GM18499 (cell line): Measurements from ENCODE around the gene NOG.

Source experiments
- ATAC-seq: cut with Tn5 transposase; IDR thresholded peaks from one replicate; pipeline ENCODE4 v1.9.1; 2021; ENCODE audit warnings: moderate number of reproducible peaks; ENCODE audit not compliant: insufficient read depth, unreplicated experiment

Gene NOG

GRCh38 chr17:56596691-56597494, 3.4 kb downstream of the NOG start:
- ATAC-seq: no peak

- ATAC-seq: no peak
These were observed 4.0 kb downstream of the NOG start for GRCh38 chr17:56597495-56597990.

DNA sequence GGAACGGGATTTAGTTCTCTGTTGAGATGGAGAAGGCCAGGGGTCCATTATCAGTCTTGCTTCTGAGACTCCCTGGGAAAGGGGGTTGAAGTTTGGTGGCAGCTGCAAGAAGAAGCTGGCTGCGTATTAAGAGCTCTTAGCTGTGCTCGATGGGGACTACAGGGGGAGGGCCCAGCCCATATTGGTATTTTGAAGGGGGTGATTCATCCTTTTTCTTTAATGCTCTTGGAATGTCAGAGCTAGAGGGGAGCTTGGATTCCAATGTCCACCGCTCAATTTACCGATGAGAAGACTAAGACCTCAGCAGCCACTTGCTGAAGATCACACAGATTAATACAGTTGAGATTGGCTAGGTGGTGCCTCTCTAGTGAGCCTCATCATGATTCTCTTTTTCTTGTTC, 5.0 kb downstream of the NOG start:
- ATAC-seq: no peak

DNA sequence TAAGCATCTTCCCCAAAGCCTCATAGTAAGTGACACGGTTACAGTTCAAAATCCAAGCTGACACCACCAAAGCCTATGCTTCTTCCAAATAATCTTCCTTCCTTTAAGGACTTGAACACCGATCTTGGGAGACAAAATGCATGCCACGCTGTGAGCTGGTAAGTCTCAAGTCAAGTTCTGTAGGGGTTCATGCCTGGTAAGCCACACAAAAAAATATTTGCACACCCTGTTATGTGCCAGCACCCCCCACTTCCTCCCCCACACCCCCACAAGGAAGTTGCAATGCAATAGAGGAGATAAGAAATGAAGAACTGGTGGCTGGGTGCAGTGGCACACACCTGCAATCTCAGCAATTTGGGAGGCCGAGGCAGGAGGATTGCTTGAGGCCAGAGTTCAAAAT, 5.6 kb downstream of the NOG start:
- no peak for ATAC-seq

GRCh38 chr17:56599566-56599965, 6.1 kb downstream of the NOG start:
- ATAC-seq: no peak

- no peak for ATAC-seq
These were observed 6.8 kb downstream of the NOG start for GRCh38 chr17:56600256-56600655.

DNA sequence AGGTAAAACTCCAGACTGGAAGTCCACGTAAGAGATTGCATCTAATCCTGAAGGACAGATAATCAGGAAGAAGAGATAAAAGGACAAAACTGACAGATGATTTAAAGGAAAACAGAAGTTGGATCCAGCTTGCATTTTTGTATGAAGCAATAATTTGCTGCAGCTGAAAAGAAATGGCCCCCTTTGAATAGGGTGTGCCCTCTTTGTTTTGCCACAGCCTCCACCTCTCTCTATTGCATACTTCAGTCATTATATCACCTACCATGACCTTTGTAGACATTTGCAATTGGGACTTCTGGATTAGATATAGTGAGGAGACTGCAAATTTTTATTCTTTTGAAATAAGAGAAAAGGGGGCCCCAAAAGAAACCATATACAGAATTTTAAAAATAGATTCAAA, 8.1 kb downstream of the NOG start:
- no peak for ATAC-seq

GRCh38 chr17:56602292-56603130, 9.0 kb downstream of the NOG start:
- no peak for ATAC-seq

DNA sequence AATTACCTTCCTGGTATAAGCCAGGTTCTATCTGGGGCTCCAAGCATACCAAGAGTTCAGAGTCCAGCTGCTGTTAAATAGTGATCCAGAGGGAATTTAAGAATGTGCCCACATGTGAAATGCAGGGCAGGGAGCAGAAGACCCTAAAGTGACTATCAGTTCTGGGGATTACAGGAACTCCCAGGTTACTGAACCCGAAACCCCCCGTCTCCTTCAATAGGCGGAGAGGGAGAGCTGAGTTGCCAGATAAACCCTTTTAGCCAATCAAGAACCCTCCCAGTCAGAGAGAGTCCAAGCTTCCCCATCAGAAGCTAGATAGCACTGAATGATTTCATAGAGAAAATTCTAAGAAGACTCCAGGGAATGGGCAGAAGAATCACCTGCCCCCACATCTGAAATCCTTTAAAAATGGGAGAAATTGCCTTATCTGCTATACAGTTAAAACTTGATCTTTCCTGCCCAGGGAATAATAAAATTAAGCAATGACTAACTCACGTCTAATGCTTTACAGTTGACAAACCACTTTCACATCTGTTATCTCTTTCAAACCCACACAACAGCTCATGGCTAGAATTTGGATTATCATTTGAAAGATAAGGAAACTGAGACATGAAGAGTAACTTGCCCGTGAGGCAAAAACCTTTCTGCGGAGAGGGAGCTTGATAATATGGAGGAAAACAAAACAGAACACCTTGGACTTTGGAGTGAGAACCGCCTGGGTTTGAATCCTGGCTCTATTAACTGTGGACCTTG, 10.2 kb downstream of the NOG start:
- no peak for ATAC-seq

DNA sequence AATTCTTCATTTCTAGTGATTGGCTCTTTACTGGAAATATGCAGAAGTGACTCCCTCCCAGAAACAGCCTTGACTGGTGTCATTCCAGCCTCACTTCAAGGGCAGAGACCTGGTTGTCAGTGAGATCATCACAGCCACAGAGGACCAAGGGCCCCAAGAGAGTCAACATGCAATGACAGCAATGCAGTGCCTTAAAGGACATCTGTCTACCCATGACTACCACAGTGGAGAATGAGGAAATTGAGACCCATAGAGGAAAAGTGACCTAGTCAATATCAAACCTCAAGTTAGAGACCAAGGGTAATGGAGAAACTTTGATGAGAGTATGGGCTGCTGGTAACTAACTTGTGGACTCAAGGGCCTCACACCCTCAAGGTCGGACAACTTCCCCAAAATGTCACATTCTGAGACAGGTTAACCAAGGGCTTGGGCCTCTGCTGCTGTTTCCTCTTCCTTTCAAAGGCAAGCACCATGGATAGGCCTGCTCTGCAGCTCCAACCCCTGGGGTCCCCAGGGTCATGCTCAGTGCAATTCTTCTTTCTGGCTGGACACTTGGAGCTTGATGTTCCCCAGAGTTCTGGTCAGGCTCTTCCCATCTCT, 11.3 kb downstream of the NOG start:
- ATAC-seq: no peak

- ATAC-seq: no peak
These were observed 15.4 kb downstream of the NOG start for GRCh38 chr17:56608944-56609343.

- no peak for ATAC-seq
These were observed 16.8 kb downstream of the NOG start for GRCh38 chr17:56610321-56610720.

DNA sequence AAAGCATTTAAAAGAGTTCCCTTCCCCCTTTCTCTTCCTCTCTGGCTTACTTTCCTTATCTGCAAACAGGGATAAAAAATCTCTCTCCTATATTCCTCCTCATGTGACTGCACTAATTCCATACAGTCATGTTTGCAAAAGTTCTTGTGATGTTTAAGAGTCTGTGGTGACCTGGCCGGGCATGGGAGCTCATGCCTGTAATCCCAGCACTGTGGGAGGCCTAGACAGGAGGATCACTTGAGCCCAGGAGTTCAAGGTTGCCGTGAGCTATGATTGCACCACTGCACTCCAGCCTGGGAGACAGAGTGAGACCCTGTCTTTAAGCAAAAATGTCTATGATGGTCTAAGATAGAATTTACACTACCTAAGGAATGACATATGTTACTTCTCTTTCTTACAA, 19.6 kb downstream of the NOG start:
- no peak for ATAC-seq

DNA sequence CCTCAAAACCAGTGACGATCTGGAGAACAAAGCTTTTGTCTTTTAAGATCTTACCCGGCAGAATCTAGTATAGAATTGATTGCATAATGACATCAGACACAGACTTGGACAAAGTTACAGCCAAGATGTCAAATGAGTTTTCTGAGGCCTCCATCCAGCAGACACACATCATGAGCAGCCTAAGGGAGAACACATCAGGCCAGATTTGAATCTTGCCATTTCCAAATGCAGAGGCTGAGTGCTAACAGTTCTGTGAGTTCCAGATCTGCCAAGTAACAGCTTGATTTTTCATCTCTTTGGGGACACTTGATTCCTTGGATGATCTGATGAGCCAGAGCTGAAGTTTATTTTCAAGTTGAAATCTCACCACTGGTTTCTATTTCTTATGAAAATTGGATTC, 21.0 kb downstream of the NOG start:
- no peak for ATAC-seq

DNA sequence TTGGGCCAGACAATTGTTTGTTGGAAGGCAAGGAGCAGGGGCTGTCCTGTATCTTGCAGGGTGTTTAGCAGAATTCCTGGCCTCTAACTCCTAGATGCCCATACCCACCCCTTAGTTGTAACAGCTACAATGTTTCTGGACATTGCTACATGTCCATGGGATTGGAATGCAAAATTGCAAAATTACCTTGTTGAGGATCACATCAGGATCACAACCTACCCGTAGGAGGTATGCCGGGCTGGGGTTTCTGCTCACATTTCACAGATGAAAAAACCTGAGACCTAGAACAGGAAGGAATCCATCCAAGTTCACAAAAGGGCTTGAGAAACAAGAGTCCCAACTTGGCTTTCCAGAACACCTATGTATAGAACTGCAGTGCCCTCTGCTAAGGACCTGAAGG, 22.7 kb downstream of the NOG start:
- no peak for ATAC-seq

- no peak for ATAC-seq
These were observed 29.9 kb downstream of the NOG start for GRCh38 chr17:56623383-56623782.

DNA sequence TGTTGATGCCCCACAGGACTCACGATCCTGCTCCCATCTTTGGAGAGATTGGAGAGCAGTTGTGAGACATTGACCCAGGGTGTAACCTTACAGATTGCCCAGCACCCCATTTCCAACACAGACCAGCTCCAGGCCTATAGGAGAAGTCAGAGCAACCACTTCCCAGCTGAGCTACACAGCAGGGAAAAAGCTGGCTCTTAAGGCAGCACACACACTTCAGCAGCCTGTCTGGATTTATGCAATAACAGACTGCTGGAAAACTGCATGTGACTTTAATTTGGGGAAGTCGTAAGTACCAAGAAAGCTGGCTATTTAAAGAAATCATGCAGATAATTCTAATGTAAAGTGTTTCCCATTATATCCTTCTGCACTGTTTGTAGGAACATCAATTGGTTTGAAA, 30.8 kb downstream of the NOG start:
- no peak for ATAC-seq

DNA sequence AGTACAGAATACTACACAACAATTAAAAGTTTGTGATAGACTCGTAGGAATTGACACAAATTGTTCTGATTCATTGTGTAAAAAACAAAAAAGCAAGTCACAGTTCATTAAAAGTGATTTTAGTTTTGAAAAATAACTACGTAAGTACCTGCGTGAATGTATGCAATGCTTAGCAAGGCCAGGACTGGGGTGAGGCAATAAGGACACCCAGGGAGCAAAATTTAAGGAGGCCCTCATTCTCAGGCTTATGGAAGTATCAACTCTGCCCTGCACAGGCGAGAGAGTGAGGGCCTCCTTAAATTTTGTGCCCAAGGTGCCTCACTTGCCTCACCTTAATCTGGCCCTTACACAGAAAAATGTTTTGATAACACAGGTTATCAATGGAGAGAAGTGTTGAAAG, 31.4 kb downstream of the NOG start:
- ATAC-seq: no peak

GRCh38 chr17:56629531-56630075, 36.1 kb downstream of the NOG start:
- ATAC-seq: no peak

DNA sequence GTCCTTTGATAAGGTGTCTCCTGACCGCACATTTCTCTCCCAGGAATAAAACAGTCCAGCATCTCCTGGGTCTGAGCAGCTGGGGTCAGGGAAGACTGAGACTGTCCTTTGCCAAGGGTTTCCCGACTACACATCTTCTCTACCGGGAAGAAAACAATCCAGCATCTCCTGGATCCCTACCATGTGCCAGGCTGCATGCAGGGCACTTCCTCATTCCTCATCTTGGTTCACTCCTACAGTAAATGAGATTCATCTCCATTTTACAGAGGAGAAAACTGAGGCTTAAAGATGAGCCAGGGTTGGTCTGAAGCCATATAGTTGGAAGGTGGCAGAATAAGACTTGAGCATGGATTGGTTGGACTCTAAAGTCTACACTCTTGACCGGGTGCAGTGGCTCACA, 36.7 kb downstream of the NOG start:
- no peak for ATAC-seq
